Sigmoid colon (tissue), 7 donors: ENCODE measurements around the gene NUDT2. TPM values are rescaled to one million over a fixed set of nuclear protein-coding genes. Genes with fewer than 3 reads are reported as not detected.

Source experiments
- DNase-seq: peaks from one replicate; pipeline ENCODE4 v3.0.0-alpha.2; 2019
- H3K27ac ChIP-seq, 4 donors: fragments of 200-600 bp; sonication (generic); one replicate each; pipeline ENCODE4 v1.5.1; 2016 to 2019; ENCODE audit warnings: mild to moderate bottlenecking in 1 of 4
- H3K27me3 ChIP-seq, 3 donors: fragments of 200-600 bp; sonication (generic); one replicate each; pipeline ENCODE4 v1.5.1; 2019; ENCODE audit warnings: mild to moderate bottlenecking in 1 of 3
- H3K36me3 ChIP-seq, 4 donors: fragments of 200-600 bp; sonication (generic); one replicate each; pipeline ENCODE4 v1.5.1; 2016 to 2019
- H3K4me1 ChIP-seq, 4 donors: fragments of 200-600 bp; sonication (generic); one replicate each; pipeline ENCODE4 v1.5.1; 2017 to 2019
- H3K4me3 ChIP-seq, 4 donors: fragments of 200-600 bp; sonication (generic); one replicate each; pipeline ENCODE4 v1.5.1; 2017 to 2019; ENCODE audit warnings: mild to moderate bottlenecking in 2 of 4, moderate library complexity in 1 of 4
- H3K9me3 ChIP-seq, 4 donors: fragments of 200-600 bp in 3 of 4; sonication (generic) in 3 of 4; one replicate each; pipeline versions ENCODE4 v1.5.1 to v1.6.1; 2013 to 2019
- EP300 ChIP-seq, 4 donors: sonication (generic); formaldehyde crosslinking; IDR thresholded peaks; one replicate each; pipeline ENCODE4 v1.6.1; 2017; ENCODE audit warnings: antibody characterized with exemption in 4 of 4
- POLR2A ChIP-seq, 2 donors: fragments of 450-650 bp; IDR thresholded peaks; one replicate each; pipeline ENCODE4 v1.6.1; 2016; ENCODE audit warnings: antibody characterized with exemption in 2 of 2, mild to moderate bottlenecking in 2 of 2, moderate library complexity in 2 of 2
- POLR2AphosphoS5 ChIP-seq, 4 donors: sonication (generic); formaldehyde crosslinking; IDR thresholded peaks; one replicate each; pipeline ENCODE4 v1.6.1; 2017; ENCODE audit warnings: antibody characterized with exemption in 4 of 4
- WGBS, 2 donors: extraction: QIAGEN DNeasy Blood & Tissue Kit; methylation state at CpG; one replicate each; pipeline ENCODE4 v1.1.7; 2013; 5-methylcytosine and 5-hydroxymethylcytosine counted together
- intact Hi-C: fragments of 100-400 bp; cut with DNase I; formaldehyde crosslinking; loops from one replicate; pipeline ENCODE4 v1.15.1; 2023
- polyA plus RNA-seq, 3 donors: library from polyadenylated mRNA; stranded (reverse); fragments of 200-250 nt; gene quantifications; one replicate each; pipeline ENCODE4 v1.2.3, GENCODE V29; 2013
- small RNA-seq, 3 donors: library from RNA; depleted of rRNA; stranded (forward); fragments of <200 nt; gene quantifications; one replicate each; pipeline ENCODE3, GENCODE V24; 2016
- total RNA-seq, 4 donors: library from RNA; depleted of rRNA; stranded (reverse); fragments of >200 nt; gene quantifications; one replicate each; pipeline ENCODE4 v1.1.0, GENCODE V29; 2016
- TF ChIP-seq, protein P1 (sequence below), 4 experiments: fragments of 450-650 bp in 3 of 4; fragments of 200-600 bp in 1 of 4; IDR thresholded peaks; one replicate each; pipeline ENCODE4 v1.5.1; 2016 to 2019; ENCODE audit warnings: antibody characterized with exemption in 4 of 4, mild to moderate bottlenecking in 3 of 4, moderate library complexity in 2 of 4
- donor health status: healthy with polysubstance abuse.
- donor health status: Bipolar disorder and iron deficiency.
- donor health status: healthy.

NUDT2 gene
- total and polyA plus RNA-seq, 7 donors = 12.1 to 59.9 (median 35.6) TPM

DNA sequence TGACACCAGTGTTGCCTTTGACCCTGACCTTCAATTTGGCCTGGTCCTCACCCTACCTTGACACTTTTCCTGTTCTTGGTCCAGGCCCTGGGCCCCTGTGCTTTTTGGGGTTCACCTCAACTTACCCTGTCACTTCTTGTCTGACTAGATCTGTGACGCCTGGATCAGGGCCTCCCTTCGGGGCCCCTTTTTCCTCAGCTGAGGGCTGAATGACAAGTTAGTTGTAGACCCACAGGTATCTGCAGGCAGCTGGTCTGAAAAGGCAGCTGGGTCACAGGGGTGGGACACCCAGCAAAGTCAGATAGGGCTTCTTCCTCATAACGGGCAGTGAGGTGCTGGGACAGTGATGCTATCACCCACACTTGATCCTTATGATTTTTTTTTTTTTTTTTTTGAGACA is 57.3 kb downstream of the NUDT2 start:
- intact Hi-C loops = no loop called here
- H3K4me1 ChIP-seq = peaks cover 0 to 4% (median 0%) of the 10 kb centered on the region in 4 donors
- H3K9me3 ChIP-seq = no peaks in the 10 kb centered on the region
- H3K4me3 ChIP-seq = no peak overlapping the region
- TF ChIP-seq EP300 (IDR thresholded peaks at IDR 0.05) = no peak
- TF ChIP-seq, protein P1, sequence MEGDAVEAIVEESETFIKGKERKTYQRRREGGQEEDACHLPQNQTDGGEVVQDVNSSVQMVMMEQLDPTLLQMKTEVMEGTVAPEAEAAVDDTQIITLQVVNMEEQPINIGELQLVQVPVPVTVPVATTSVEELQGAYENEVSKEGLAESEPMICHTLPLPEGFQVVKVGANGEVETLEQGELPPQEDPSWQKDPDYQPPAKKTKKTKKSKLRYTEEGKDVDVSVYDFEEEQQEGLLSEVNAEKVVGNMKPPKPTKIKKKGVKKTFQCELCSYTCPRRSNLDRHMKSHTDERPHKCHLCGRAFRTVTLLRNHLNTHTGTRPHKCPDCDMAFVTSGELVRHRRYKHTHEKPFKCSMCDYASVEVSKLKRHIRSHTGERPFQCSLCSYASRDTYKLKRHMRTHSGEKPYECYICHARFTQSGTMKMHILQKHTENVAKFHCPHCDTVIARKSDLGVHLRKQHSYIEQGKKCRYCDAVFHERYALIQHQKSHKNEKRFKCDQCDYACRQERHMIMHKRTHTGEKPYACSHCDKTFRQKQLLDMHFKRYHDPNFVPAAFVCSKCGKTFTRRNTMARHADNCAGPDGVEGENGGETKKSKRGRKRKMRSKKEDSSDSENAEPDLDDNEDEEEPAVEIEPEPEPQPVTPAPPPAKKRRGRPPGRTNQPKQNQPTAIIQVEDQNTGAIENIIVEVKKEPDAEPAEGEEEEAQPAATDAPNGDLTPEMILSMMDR (IDR thresholded peaks at IDR 0.05) = no peak
- TF ChIP-seq POLR2AphosphoS5 (IDR thresholded peaks at IDR 0.05) = no peak
- no peak overlapping the region for H3K27ac ChIP-seq
- no peak for DNase-seq
- no peaks in the 10 kb centered on the region for H3K27me3 ChIP-seq
- no peaks in the 10 kb centered on the region for H3K36me3 ChIP-seq
- WGBS, 2 donors = 91 to 93% methylated on average over 3 of the region's 3 CpGs

DNA sequence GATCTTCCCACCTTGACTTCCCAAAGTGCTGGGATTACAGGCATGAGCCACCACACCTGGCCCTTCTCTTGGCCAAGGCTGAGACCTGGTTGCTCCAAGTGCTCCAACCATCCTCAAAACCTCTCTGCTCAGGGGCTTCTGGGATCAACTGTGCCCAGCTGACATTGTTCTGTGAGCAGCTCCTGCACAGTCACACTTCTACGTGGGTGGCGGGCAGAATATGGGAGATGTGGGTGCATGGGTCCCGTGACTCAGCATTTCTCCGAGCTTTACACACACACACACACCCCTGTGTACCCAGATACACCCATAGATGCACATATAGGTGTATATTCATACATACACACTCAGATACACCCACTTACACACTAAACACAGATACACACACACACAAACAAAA is 57.9 kb downstream of the NUDT2 start:
- intact Hi-C loops = no loop called here
- no peak overlapping the region for H3K27ac ChIP-seq
- no peaks in the 10 kb centered on the region for H3K36me3 ChIP-seq
- DNase-seq = no peak
- 86 to 88% methylated on average over 4 of the region's 4 CpGs for WGBS, 2 donors
- no peak for TF ChIP-seq EP300 (IDR thresholded peaks at IDR 0.05)
- TF ChIP-seq POLR2A (IDR thresholded peaks at IDR 0.05) = no peak
- no peak for TF ChIP-seq POLR2AphosphoS5 (IDR thresholded peaks at IDR 0.05)
- TF ChIP-seq, protein P1 (IDR thresholded peaks at IDR 0.05) = no peak
- no peaks in the 10 kb centered on the region for H3K4me1 ChIP-seq
- H3K27me3 ChIP-seq = no peaks in the 10 kb centered on the region
- H3K4me3 ChIP-seq = no peak overlapping the region
- H3K9me3 ChIP-seq = no peaks in the 10 kb centered on the region

DNA sequence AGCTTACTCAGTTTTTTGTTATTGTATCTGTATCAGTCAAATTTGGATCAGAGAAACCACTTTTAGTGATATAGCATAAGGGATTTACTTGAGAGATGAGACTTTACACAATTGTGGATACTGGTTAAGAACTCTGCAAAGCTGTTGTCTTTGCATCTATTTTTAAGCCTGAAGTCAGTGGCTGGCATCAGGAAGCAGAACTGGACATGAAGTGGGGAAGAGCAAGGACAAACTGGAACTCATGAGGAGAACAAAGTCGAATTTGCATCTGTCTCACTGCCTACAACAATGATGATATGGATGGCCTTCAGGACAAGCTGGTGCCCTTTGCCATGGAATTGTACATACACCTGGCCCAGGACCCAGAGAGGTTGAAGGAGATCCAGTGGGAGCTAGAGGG is 63.1 kb downstream of the NUDT2 start:
- no peaks in the 10 kb centered on the region for H3K9me3 ChIP-seq
- no peak overlapping the region for H3K4me3 ChIP-seq
- no peaks in the 10 kb centered on the region for H3K27me3 ChIP-seq
- intact Hi-C loops = no loop called here
- DNase-seq = no peak
- no peak overlapping the region for H3K27ac ChIP-seq
- H3K4me1 ChIP-seq = no peaks in the 10 kb centered on the region
- WGBS, 2 donors = 66 to 74% methylated on average over 1 of the region's 1 CpG
- H3K36me3 ChIP-seq = peaks cover 0 to 11% (median 0%) of the 10 kb centered on the region in 4 donors
- TF ChIP-seq, protein P1 (IDR thresholded peaks at IDR 0.05) = no peak

Small RNAs within 50 kb of the gene (small RNA-seq; reads per million reads assigned to genes)
- gene RF00019 (0 reads per million in 3 donors), gene RNU2-50P (0 to 0.07 (median 0) reads per million in 3 donors)

Other genes with a start within 250 kb of the NUDT2 start
- 10 to 100 TPM; 14.3 to 25.2 (median 20.2) TPM for gene DCAF12, start 202.9 kb upstream of the NUDT2 start, total RNA-seq
- 10 to 100 TPM; 21.6 to 33.8 (median 28.2) TPM for gene DCAF12, start 202.9 kb upstream of the NUDT2 start, polyA plus RNA-seq
- 10 to 100 TPM; 42.5 to 52.7 (median 44.3) TPM for gene UBAP1, start 150.5 kb upstream of the NUDT2 start, total RNA-seq
- 10 to 100 TPM; 32.8 to 42.5 (median 34.8) TPM for gene UBAP1, start 150.5 kb upstream of the NUDT2 start, polyA plus RNA-seq
- 1 to 10 TPM in 1 of 4 donors, under 1 TPM in 3; 0.28 to 1.4 (median 0.51) TPM for gene KIF24, start 301 bp upstream of the NUDT2 start, total RNA-seq
- gene KIF24, start 301 bp upstream of the NUDT2 start, polyA plus RNA-seq = 1 to 10 TPM in 1 of 3 donors, under 1 TPM in 2; under 0.01 to 1.6 (median 0.46) TPM
- 10 to 100 TPM in 3 of 4 donors, 1 to 10 TPM in 1; 3.9 to 23.5 (median 20.0) TPM for gene MYORG, start 47.3 kb downstream of the NUDT2 start, total RNA-seq
- gene MYORG, start 47.3 kb downstream of the NUDT2 start, polyA plus RNA-seq = 10 to 100 TPM in 1 of 3 donors, 1 to 10 TPM in 2; 3.0 to 23.4 (median 5.5) TPM
- 10 to 100 TPM in 1 of 4 donors, 1 to 10 TPM in 3; 7.4 to 10.2 (median 8.8) TPM for gene FAM219A, start 129.0 kb downstream of the NUDT2 start, total RNA-seq
- 1 to 10 TPM; 3.0 to 7.9 (median 3.2) TPM for gene FAM219A, start 129.0 kb downstream of the NUDT2 start, polyA plus RNA-seq
- under 1 TPM in 1 of 4 donors, not detected in 3; under 0.01 TPM for gene DNAI1, start 129.2 kb downstream of the NUDT2 start, total RNA-seq
- under 1 TPM in 1 of 3 donors, not detected in 2; 0.01 TPM for gene DNAI1, start 129.2 kb downstream of the NUDT2 start, polyA plus RNA-seq
- gene ENHO, start 193.4 kb downstream of the NUDT2 start, total RNA-seq = 1 to 10 TPM in 1 of 4 donors, not detected in 3; 2.5 TPM
- 1 to 10 TPM; 1.9 to 7.4 (median 6.0) TPM for gene ENHO, start 193.4 kb downstream of the NUDT2 start, polyA plus RNA-seq